UCSD-AML1 (cell line): Measurements from ENCODE around the gene CALHM3.
A peak's percentile ranks its signal among the peaks of the same experiment; 100 is the strongest.
"Not testable (repeated sequence)": the region's sequence is repeated elsewhere in the genome, so short reads cannot be mapped to it uniquely, and the experiment has no call there.

Source experiments
- DNase-seq: peaks from one replicate; lab custom pipeline; 2025; ENCODE audit not compliant: unreplicated experiment; lab: John Stamatoyannopoulos, UW

The CALHM3 gene, protein sequence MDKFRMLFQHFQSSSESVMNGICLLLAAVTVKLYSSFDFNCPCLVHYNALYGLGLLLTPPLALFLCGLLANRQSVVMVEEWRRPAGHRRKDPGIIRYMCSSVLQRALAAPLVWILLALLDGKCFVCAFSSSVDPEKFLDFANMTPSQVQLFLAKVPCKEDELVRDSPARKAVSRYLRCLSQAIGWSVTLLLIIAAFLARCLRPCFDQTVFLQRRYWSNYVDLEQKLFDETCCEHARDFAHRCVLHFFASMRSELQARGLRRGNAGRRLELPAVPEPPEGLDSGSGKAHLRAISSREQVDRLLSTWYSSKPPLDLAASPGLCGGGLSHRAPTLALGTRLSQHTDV

GRCh38 chr10:103479135-103479534 lies at the start of gene CALHM3:
Gene CALHM3 (minus strand): TSS chr10:103479240. CDS start chr10:103479032, 208 bp downstream.
- no peak for DNase-seq

- no peak for DNase-seq
These were observed 49.5 kb upstream of the CALHM3 start for GRCh38 chr10:103528549-103528948.

- not testable (repeated sequence) for DNase-seq
These were observed 48.4 kb upstream of the CALHM3 start for GRCh38 chr10:103527476-103527875.

DNA sequence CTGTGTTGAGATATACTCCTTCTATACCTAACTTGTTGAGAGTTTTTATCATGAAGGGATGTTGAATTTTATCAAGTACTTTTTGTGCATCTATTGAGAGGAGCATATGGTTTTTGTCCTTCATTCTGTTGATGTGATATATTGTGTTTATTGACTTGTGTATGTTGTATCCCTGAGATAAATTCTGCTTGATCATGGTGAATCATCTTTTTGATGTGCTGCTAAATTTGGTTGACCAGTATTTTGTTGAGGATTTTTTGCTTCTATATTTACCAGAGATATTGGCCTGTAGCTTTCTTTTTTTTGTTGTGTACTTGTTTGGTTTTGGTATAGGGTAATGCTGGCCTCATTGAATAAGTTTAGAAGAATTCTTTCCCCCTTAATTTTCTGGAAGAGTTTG lies 46.9 kb upstream of the CALHM3 start:
- DNase-seq: no peak

DNA sequence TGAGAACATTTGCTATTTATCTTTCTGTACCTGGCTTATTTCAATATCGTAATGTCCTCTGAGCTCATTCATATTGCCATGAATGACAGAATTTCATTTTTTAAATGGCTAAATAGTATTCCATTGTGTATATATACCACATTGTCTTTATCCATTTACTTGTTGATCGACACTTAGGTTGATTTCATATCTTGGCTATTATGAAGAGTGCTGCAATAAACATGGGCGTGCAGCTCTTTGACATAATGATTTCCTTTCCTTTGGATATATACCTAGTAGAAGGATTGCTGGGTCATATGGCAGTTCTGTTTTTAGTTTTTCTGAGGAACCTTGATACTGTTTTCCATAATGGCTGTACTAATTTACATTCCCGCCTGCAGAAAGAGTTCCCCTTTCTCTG lies 44.6 kb upstream of the CALHM3 start:
- DNase-seq: no peak

DNA sequence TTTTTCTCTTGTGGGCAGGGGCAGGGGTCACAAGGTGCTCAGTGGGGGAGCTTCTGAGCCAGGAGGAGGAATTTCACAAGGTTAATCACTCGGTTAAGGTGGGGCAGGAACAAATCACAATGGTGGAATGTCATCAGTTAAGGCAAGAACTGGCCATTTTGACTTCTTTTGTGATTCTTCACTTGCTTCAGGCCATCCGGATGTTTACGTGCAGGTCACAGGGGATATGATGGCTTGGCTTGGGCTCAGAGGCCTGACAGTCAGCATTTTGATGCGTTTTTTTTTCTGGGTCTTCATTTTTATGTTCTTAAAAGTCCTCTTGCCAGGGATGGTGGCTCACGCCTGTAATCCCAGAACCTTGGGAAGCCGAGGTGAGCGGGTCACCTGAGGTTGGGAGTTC lies 43.0 kb upstream of the CALHM3 start:
- DNase-seq: not testable (repeated sequence)

DNA sequence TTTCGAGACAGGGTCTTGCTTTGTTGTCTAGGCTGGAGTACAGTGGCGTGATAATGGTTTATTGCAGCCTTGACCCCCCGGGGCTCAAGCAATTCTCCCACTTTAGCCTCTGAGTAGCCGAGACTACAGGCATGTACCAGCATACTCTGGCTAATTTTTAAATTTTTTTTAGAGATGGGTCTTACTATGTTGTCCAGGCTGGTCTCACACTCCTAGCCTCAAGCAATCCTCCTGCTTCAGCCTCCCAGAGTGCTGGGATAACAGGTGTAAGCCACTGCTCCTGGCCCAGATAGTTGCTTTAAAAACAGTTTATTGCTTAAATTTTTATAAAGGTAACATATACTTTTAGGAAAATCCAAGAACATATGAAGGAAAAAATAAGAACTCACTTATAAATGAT lies 40.8 kb upstream of the CALHM3 start:
- no peak for DNase-seq

DNA sequence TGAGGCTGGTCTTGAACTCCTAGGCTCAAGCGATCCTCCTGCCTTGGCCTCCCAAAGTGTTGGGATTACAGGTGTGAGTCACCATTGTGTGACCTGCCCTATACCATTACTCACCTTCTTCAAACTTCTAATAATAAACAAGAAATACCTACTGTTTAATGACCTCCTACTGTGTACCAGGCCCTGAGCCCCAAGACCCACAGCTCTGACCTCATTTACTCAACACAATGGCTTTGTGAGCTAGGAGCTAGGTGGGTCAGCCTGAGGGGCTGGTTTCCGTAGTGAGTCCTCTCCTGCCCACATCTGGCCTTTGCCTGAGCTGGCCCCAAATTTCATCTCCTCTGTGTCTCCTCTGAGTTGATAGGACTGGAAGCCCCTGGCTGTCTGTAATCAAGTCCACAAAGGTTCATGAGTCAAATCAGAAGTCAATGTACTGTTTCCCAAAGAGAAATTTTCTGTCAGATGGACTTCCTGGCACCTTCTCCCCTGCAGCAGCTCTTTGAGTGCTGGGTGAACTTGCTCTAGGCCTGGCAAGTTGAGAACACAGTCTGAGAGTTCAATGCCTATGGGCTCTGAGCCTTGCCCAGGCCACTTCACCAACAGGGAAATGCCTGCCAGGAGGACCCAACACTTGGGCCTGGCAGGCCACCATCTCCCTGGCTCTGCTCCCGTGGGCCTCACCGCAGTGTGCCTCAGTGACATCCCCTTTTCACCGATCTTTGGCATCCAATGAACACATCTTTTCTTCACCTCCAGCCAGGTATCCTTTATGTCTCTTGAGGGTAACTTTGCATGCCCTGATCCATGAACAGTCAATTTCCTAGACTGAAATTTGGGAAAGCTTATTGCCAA lies 38.4 kb upstream of the CALHM3 start:
- DNase-seq: no peak

GRCh38 chr10:103514244-103514643 lies 35.2 kb upstream of the CALHM3 start:
- no peak for DNase-seq

- DNase-seq: no peak
These were observed 34.5 kb upstream of the CALHM3 start for GRCh38 chr10:103513380-103514060.

DNA sequence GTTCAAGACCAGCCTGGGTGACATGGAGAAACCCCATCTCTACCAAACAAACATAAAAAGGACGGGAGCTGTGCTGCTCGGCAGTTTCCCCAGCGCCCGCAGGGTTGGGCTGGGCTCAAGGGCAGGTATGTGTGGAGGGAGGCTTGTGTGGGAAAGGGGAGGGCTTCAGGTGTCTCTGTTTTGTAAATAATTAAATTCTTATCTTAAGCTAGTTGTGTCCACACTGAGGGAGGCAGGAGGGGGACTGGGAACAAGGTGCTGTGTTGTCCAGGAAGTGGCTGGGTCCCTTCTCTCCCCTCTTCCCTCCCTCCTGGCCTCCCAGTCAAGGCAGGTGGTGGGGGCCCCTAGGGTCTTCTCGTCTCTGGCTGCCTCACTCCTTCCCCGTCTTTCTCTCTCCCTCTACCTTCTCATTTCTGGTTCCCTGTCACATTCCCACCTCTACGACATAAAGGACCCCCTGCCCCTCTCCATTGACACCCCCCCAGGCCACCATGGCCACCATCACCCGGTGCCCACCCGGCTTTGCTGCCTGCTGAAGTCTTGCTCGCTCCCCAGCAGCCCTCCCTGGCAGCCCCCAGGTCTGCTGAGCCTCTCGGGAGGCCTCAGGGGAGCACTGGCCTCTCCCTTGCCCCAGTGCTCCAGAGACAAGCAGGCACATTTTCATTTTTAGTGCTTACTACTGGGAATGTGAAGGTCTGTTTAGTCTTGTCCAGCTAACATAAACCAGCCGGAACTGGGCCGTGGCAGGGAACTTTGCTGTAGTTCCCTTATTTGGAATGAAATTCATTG lies 33.7 kb upstream of the CALHM3 start:
- DNase-seq: no peak

- DNase-seq: no peak
These were observed 33.1 kb upstream of the CALHM3 start for GRCh38 chr10:103512166-103512565.

- DNase-seq: no peak
These were observed 32.0 kb upstream of the CALHM3 start for GRCh38 chr10:103510791-103511752.

GRCh38 chr10:103510046-103510685 lies 31.1 kb upstream of the CALHM3 start:
- DNase-seq: no peak

DNA sequence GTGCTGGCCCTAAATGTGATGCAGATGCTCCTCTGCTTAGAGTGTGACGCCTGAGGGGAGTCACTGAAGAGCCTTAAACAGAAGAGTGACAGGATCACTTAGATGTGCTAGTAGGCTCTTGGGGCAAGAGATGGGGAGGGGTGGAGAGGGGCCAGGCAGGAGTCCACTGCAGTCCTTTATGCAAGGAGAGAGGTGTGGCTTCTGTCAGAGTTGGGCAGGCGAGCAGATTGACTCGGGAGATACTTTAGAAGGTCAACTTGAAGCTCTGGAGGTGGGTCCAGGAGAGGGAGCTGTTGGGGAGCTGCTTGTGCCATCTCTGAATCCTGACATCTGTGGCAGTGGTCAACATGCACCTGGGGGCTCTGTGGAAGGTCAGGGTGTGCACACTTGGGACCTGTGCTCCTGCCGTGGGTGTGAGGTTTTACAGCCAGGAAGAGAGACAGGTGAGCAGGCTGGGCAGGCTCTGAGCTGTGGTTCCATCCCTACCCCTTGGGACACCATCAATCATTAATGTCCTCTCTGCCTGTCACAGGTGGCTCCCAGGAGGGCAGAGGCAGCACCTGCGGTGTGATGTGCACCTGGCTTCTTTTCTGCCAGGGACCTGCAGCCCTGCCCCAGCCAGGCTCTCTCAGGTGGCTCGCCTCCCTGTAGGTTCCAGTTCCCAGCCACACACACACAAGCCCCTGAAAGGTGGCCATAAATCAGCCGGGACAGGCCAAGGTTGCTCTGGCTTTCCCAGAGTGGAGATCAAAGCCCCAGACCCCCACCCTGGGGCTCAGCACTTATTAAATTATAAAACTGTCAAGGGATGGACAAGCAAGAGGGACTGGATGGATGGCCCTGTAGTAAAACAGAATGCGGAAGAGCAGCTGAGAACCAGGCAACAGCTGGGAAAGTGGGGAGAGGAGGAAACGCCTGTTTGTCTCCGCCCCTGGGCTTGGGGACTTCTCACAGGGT lies 28.5 kb upstream of the CALHM3 start:
- DNase-seq: no peak

DNA sequence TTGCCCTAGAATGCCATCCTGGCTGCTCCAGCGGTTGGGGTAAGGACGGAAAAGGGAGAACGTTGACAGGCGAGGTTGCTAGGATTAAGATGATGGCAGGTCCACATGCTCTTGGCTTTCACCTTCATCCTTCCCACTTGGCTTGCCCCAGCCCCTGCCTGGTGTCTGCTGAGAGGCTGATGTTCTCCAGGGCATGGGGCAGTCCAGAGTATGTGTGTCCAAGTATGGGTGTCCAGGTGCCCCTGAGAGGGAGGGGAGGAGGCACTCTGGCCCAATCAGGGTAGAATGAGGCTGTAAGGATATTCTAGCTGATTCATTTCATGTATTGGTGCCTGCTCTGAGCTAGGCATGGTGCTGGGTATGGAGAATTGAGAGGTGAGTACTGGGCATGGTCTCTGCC lies 27.0 kb upstream of the CALHM3 start:
- DNase-seq: no peak

- peak; percentile 61 for DNase-seq
These were observed 25.2 kb upstream of the CALHM3 start for GRCh38 chr10:103504181-103504783.

GRCh38 chr10:103503777-103504176 lies 24.7 kb upstream of the CALHM3 start:
- not testable (repeated sequence) for DNase-seq
